H1 (cell line): ENCODE results near the gene NEURL1. TPM values are rescaled to one million over a fixed set of nuclear protein-coding genes. Genes with fewer than 3 reads are reported as not detected.

Experiments used
- CHD1 ChIP-seq: IDR thresholded peaks from 2 replicates; pipeline ENCODE4 v1.6.1; 2012; ENCODE audit warnings: low read depth, low read length, improper control_type of control experiment
- polyA plus RNA-seq, 7 experiments: library from polyadenylated mRNA; depleted of rRNA in 3 of 7; stranded (reverse) in 5 of 7; unstranded in 2 of 7; fragments of >200 nt in 5 of 7; fragments of 200-250 nt in 2 of 7; gene quantifications; 1 replicate in 5 of 7; 2 replicates in 1 of 7; 4 replicates in 1 of 7; pipeline versions ENCODE4 v1.2.1 to v1.2.3, GENCODE V29; 2011 to 2013; ENCODE audit warnings: missing spikeins in 2 of 7, mixed read lengths in 2 of 7
- total RNA-seq: library from RNA; stranded (reverse); fragmentation: NEBNext Ultra II Directional; extraction: Animal tissue kit (Norgen Biotek cat#: 25700); gene quantifications from 2 replicates; pipeline ENCODE4 v1.2.1, GENCODE V29; 2021
- TF ChIP-seq, protein P1 (sequence below): fragments of 300-600 bp; sonication (generic); IDR thresholded peaks from 2 replicates; pipeline ENCODE4 v1.7.1; 2012; ENCODE audit warnings: low read length, moderate library complexity, mild to moderate bottlenecking, inconsistent platforms; ENCODE audit not compliant: insufficient replicate concordance

NEURL1 gene
- total and polyA plus RNA-seq, 2 of the 8 experiments (the other 6 are each of a cell fraction or from before 2014, with no cell fraction given), result 0.54 to 0.58 TPM

DNA sequence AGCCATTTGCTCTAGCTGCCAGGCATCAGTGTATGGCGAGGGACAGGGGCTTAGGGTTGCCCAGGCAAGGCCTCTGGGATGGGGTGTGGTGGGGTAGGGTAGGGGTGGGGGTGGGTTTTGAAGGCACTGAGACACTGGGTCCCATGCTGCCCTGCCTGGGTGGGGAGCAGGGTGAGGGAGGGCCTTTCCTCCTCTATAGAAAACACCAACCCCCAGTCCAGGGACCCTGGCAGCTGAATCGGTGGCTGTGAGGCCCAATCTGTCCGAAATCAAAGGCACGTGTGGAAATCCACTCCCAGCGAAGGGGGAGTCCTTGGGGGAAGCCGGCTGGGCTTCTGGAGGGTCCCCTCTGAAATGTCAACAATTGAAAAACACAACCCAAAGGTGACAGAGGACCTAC is 106.4 kb downstream of the NEURL1 start (continued):
- TF ChIP-seq, protein P1, sequence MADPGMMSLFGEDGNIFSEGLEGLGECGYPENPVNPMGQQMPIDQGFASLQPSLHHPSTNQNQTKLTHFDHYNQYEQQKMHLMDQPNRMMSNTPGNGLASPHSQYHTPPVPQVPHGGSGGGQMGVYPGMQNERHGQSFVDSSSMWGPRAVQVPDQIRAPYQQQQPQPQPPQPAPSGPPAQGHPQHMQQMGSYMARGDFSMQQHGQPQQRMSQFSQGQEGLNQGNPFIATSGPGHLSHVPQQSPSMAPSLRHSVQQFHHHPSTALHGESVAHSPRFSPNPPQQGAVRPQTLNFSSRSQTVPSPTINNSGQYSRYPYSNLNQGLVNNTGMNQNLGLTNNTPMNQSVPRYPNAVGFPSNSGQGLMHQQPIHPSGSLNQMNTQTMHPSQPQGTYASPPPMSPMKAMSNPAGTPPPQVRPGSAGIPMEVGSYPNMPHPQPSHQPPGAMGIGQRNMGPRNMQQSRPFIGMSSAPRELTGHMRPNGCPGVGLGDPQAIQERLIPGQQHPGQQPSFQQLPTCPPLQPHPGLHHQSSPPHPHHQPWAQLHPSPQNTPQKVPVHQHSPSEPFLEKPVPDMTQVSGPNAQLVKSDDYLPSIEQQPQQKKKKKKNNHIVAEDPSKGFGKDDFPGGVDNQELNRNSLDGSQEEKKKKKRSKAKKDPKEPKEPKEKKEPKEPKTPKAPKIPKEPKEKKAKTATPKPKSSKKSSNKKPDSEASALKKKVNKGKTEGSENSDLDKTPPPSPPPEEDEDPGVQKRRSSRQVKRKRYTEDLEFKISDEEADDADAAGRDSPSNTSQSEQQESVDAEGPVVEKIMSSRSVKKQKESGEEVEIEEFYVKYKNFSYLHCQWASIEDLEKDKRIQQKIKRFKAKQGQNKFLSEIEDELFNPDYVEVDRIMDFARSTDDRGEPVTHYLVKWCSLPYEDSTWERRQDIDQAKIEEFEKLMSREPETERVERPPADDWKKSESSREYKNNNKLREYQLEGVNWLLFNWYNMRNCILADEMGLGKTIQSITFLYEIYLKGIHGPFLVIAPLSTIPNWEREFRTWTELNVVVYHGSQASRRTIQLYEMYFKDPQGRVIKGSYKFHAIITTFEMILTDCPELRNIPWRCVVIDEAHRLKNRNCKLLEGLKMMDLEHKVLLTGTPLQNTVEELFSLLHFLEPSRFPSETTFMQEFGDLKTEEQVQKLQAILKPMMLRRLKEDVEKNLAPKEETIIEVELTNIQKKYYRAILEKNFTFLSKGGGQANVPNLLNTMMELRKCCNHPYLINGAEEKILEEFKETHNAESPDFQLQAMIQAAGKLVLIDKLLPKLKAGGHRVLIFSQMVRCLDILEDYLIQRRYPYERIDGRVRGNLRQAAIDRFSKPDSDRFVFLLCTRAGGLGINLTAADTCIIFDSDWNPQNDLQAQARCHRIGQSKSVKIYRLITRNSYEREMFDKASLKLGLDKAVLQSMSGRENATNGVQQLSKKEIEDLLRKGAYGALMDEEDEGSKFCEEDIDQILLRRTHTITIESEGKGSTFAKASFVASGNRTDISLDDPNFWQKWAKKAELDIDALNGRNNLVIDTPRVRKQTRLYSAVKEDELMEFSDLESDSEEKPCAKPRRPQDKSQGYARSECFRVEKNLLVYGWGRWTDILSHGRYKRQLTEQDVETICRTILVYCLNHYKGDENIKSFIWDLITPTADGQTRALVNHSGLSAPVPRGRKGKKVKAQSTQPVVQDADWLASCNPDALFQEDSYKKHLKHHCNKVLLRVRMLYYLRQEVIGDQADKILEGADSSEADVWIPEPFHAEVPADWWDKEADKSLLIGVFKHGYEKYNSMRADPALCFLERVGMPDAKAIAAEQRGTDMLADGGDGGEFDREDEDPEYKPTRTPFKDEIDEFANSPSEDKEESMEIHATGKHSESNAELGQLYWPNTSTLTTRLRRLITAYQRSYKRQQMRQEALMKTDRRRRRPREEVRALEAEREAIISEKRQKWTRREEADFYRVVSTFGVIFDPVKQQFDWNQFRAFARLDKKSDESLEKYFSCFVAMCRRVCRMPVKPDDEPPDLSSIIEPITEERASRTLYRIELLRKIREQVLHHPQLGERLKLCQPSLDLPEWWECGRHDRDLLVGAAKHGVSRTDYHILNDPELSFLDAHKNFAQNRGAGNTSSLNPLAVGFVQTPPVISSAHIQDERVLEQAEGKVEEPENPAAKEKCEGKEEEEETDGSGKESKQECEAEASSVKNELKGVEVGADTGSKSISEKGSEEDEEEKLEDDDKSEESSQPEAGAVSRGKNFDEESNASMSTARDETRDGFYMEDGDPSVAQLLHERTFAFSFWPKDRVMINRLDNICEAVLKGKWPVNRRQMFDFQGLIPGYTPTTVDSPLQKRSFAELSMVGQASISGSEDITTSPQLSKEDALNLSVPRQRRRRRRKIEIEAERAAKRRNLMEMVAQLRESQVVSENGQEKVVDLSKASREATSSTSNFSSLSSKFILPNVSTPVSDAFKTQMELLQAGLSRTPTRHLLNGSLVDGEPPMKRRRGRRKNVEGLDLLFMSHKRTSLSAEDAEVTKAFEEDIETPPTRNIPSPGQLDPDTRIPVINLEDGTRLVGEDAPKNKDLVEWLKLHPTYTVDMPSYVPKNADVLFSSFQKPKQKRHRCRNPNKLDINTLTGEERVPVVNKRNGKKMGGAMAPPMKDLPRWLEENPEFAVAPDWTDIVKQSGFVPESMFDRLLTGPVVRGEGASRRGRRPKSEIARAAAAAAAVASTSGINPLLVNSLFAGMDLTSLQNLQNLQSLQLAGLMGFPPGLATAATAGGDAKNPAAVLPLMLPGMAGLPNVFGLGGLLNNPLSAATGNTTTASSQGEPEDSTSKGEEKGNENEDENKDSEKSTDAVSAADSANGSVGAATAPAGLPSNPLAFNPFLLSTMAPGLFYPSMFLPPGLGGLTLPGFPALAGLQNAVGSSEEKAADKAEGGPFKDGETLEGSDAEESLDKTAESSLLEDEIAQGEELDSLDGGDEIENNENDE, result no peak
- TF ChIP-seq CHD1, result no peak
